Smooth muscle cell (in vitro differentiated cells): ENCODE measurements around the gene DERL2. TPM values are rescaled to one million over a fixed set of nuclear protein-coding genes. Genes with fewer than 3 reads are reported as not detected.

Experiments
- DNase-seq: peaks from one replicate; lab custom pipeline; 2025; ENCODE audit not compliant: unreplicated experiment; lab: John Stamatoyannopoulos, UW
- H2AFZ ChIP-seq: fragments of 200-600 bp; sonication (generic); 2 replicates; pipeline ENCODE4 v1.6.0; 2016; ENCODE audit warnings: antibody characterized with exemption, low read depth, mild to moderate bottlenecking
- H3F3A ChIP-seq: fragments of 200-600 bp; sonication (generic); 2 replicates; pipeline ENCODE4 v1.6.0; 2017; ENCODE audit warnings: antibody characterized with exemption, low read depth
- H3K27ac ChIP-seq: fragments of 200-600 bp; sonication (generic); 2 replicates; pipeline ENCODE4 v1.5.1; 2016; ENCODE audit warnings: low read depth, mild to moderate bottlenecking
- H3K27me3 ChIP-seq: fragments of 200-600 bp; sonication (generic); 2 replicates; pipeline ENCODE4 v1.6.1; 2016; ENCODE audit warnings: low read depth, mild to moderate bottlenecking
- H3K36me3 ChIP-seq: fragments of 200-600 bp; sonication (generic); 2 replicates; pipeline ENCODE4 v1.5.1; 2016; ENCODE audit warnings: low read depth
- H3K4me1 ChIP-seq: fragments of 200-600 bp; sonication (generic); 2 replicates; pipeline ENCODE4 v1.5.1; 2016; ENCODE audit warnings: low read depth
- H3K4me2 ChIP-seq: fragments of 200-600 bp; sonication (generic); 2 replicates; pipeline ENCODE4 v1.6.0; 2016; ENCODE audit warnings: mild to moderate bottlenecking
- H3K4me3 ChIP-seq: fragments of 200-600 bp; sonication (generic); 2 replicates; pipeline ENCODE4 v1.5.1; 2016; ENCODE audit warnings: mild to moderate bottlenecking
- H3K79me2 ChIP-seq: fragments of 200-600 bp; sonication (generic); 2 replicates; pipeline ENCODE4 v1.6.0; 2016; ENCODE audit warnings: low read depth, mild to moderate bottlenecking
- H3K9ac ChIP-seq: fragments of 200-600 bp; sonication (generic); 2 replicates; pipeline ENCODE4 v1.6.0; 2016; ENCODE audit warnings: low read depth
- H3K9me3 ChIP-seq: fragments of 200-600 bp; sonication (generic); replicated peaks from 2 replicates; pipeline ENCODE4 v1.5.1; 2016; ENCODE audit warnings: low read depth
- H4K20me1 ChIP-seq: fragments of 200-600 bp; sonication (generic); 2 replicates; pipeline ENCODE4 v1.6.0; 2016; ENCODE audit warnings: low read depth
- WGBS: methylation state at CpG from one replicate; pipeline ENCODE4 v1.1.7; 2016; ENCODE audit warnings: low lambda C conversion rate; 5-methylcytosine and 5-hydroxymethylcytosine counted together
- polyA plus RNA-seq: library from polyadenylated mRNA; unstranded; fragments of >200 nt; fragmentation: Nextera tagmentation; extraction: Ambion mirVana; gene quantifications from 2 replicates; pipeline ENCODE4 v1.2.1, GENCODE V29; 2016
- total RNA-seq: library from RNA; depleted of rRNA; stranded (reverse); fragments of >200 nt; gene quantifications from 2 replicates; pipeline ENCODE4 v1.2.3, GENCODE V29; 2014
- TF ChIP-seq, protein P1 (sequence below): fragments of 200-600 bp; sonication (generic); IDR thresholded peaks from 2 replicates; pipeline ENCODE4 v1.5.1; 2017; ENCODE audit warnings: borderline replicate concordance, mild to moderate bottlenecking, antibody characterized with exemption; ENCODE audit not compliant: insufficient read depth, poor library complexity, severe bottlenecking

Gene DERL2
- total and polyA plus RNA-seq, 2 experiments from 2014 or later = 81.3 to 152 TPM

DNA sequence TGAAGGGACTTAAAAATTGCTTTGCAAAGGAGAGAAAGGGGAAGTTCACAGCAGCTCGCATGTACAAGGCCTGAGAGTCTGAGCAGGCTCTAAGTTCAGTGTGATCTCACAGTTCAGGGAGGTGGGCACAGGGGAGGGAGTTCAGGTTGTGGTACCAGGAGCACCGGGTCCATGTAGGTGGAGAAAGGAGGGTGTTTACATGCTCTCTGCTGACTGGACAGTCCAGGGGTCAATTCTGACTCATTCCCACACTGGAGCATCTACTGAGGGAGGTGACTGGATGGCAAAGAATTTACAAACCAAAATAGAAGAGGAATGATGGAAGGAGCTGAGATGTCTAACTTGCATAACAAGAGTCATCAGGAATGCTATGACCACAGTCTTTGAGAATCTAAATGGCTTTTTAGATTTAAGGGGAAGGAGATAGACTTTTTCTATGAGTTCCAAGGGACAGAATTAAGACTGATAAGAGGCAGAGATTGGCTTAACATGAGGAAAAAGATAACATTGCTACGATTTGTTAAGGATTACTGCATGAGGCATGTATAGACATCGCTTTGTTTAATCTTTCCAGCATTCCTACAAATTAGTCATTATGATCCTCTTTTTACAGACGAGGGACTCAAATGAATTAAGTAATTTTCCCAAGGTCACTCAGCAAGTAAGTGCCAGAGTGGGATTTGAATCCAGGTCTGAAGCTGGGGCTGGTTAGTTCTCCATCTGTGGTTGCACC is 30.2 kb upstream of the DERL2 start:
- H3F3A ChIP-seq = peaks cover 7% of the 10 kb centered on the region
- H3K9me3 ChIP-seq = no peaks in the 10 kb centered on the region
- no peaks in the 10 kb centered on the region for H3K36me3 ChIP-seq
- peak overlapping the region; percentile 28 for H3K9ac ChIP-seq
- TF ChIP-seq, protein P1, sequence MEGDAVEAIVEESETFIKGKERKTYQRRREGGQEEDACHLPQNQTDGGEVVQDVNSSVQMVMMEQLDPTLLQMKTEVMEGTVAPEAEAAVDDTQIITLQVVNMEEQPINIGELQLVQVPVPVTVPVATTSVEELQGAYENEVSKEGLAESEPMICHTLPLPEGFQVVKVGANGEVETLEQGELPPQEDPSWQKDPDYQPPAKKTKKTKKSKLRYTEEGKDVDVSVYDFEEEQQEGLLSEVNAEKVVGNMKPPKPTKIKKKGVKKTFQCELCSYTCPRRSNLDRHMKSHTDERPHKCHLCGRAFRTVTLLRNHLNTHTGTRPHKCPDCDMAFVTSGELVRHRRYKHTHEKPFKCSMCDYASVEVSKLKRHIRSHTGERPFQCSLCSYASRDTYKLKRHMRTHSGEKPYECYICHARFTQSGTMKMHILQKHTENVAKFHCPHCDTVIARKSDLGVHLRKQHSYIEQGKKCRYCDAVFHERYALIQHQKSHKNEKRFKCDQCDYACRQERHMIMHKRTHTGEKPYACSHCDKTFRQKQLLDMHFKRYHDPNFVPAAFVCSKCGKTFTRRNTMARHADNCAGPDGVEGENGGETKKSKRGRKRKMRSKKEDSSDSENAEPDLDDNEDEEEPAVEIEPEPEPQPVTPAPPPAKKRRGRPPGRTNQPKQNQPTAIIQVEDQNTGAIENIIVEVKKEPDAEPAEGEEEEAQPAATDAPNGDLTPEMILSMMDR = no peak
- peak overlapping the region; percentile 88 for H3K27ac ChIP-seq
- no peaks in the 10 kb centered on the region for H3K4me1 ChIP-seq
- WGBS = 14% methylated on average over 5 of the region's 5 CpGs
- no peaks in the 10 kb centered on the region for H3K27me3 ChIP-seq
- no peaks in the 10 kb centered on the region for H3K79me2 ChIP-seq
- H4K20me1 ChIP-seq = no peaks in the 10 kb centered on the region
- peak overlapping the region; percentile 54 for H3K4me2 ChIP-seq
- DNase-seq = no peak
- no peak overlapping the region for H3K4me3 ChIP-seq
- H2AFZ ChIP-seq = no peak overlapping the region

DNA sequence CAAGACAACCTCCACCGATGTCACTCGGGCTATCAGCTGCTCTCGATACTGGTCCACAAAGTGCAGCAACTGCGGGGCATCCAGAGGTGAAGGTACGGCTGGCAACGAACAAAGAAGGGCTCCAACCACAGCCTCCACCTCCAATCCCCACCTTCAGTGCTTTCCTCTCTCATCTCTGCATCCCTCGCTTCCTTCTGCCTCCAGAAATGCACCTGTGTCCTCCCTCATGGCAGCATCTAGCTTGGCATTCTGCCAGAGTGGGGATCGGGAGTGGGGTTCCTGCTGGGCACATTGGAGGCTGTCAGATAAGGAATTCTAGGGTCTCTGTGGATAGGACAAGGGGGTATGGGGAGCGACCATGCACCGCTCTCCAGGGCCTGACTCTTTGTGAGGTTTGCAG is 29.0 kb upstream of the DERL2 start:
- Histone ChIP-seq H3K36me3 (no peaks in the 10 kb centered on the region), H3K9me3 (no peaks in the 10 kb centered on the region), H3K27ac (no peak overlapping the region), H4K20me1 (no peaks in the 10 kb centered on the region), H3K4me2 (no peak overlapping the region), H3K79me2 (no peaks in the 10 kb centered on the region), H3F3A (peaks cover 8% of the 10 kb centered on the region), H2AFZ (no peak overlapping the region), H3K4me1 (peaks cover under 1% of the 10 kb centered on the region), H3K27me3 (no peaks in the 10 kb centered on the region), H3K4me3 (no peak overlapping the region), H3K9ac (no peak overlapping the region)
- no peak for DNase-seq
- TF ChIP-seq, protein P1 = no peak
- WGBS = 96% methylated on average over 10 of the region's 10 CpGs

DNA sequence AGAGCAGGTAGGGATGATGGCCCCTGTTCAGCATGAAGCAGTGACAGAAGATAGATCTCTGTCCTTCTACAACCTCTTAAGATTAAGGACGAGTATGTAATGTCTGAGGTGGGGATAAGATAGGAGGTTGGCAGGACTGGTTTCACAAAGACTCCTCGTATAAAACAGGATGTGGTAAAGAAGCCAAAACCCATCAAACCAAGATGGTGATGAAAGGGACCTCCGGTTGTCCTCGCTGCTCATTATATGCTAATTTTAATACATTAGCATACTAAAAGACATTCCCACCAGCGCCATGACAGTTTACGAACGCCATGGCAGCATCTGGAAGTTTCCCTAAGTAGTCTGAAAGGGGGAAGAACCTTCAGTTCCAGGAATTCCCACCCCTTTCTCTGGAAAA is 27.6 kb upstream of the DERL2 start:
- Histone ChIP-seq H3K79me2 (no peaks in the 10 kb centered on the region), H3K9me3 (no peaks in the 10 kb centered on the region), H4K20me1 (no peaks in the 10 kb centered on the region), H2AFZ (no peak overlapping the region), H3K27me3 (no peaks in the 10 kb centered on the region), H3K4me1 (peaks cover 13% of the 10 kb centered on the region), H3K27ac (no peak overlapping the region), H3K9ac (no peak overlapping the region), H3K4me3 (no peak overlapping the region), H3K4me2 (no peak overlapping the region), H3K36me3 (no peaks in the 10 kb centered on the region), H3F3A (peaks cover 11% of the 10 kb centered on the region)
- DNase-seq = no peak
- TF ChIP-seq, protein P1 = no peak
- WGBS = 70% methylated on average over 7 of the region's 7 CpGs
